ENCODE data around the gene LYSMD4.

DNA sequence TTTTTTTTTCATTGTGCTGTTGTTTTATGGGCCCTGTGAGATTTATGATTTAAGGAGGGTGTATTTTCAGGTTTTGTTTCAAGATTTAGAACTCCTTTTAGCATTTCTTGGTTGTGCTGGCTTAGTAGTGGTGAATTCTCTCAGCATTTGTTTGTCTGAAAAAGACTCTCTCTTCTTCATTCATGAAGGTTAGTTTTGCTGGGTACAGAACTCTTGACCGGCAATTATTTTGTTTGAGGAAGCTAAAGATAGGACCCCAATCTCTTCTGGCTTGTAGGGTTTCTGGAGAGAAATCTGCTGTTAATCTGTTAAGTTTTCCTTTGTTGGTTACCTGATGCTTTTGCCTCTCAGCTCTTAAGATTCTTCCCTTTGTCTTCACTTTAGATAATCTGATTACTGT is 46.9 kb downstream of the LYSMD4 start:
- TF ChIP-seq, protein P1, sequence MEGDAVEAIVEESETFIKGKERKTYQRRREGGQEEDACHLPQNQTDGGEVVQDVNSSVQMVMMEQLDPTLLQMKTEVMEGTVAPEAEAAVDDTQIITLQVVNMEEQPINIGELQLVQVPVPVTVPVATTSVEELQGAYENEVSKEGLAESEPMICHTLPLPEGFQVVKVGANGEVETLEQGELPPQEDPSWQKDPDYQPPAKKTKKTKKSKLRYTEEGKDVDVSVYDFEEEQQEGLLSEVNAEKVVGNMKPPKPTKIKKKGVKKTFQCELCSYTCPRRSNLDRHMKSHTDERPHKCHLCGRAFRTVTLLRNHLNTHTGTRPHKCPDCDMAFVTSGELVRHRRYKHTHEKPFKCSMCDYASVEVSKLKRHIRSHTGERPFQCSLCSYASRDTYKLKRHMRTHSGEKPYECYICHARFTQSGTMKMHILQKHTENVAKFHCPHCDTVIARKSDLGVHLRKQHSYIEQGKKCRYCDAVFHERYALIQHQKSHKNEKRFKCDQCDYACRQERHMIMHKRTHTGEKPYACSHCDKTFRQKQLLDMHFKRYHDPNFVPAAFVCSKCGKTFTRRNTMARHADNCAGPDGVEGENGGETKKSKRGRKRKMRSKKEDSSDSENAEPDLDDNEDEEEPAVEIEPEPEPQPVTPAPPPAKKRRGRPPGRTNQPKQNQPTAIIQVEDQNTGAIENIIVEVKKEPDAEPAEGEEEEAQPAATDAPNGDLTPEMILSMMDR (IDR thresholded peaks at IDR 0.05), result no peak
- TF ChIP-seq EZH2 (IDR thresholded peaks at IDR 0.05), result no peak
